Neural crest cell (in vitro differentiated cells): ENCODE data around the gene LTBP4. TPM values are rescaled to one million over a fixed set of nuclear protein-coding genes. Genes with fewer than 3 reads are reported as not detected.

Experiments used
- DNase-seq: peaks from one replicate; pipeline ENCODE4 v3.0.0; 2021; ENCODE audit warnings: low read depth, mixed read lengths, low spot score
- H3K27ac Mint-ChIP-seq: one replicate; pipeline ENCODE4 v1.8.0; 2021; ENCODE audit warnings: mild to moderate bottlenecking, mixed read lengths; ENCODE audit not compliant: unreplicated experiment
- H3K27me3 Mint-ChIP-seq: 2 replicates; pipeline ENCODE4 v1.8.0; 2021; ENCODE audit warnings: low read depth, mild to moderate bottlenecking, mixed read lengths
- H3K36me3 Mint-ChIP-seq: 2 replicates; pipeline ENCODE4 v1.8.0; 2021; ENCODE audit warnings: low read depth, mild to moderate bottlenecking, mixed read lengths
- H3K4me1 Mint-ChIP-seq: 2 replicates; pipeline ENCODE4 v1.8.0; 2021; ENCODE audit warnings: mixed read lengths
- H3K4me3 Mint-ChIP-seq: one replicate; pipeline ENCODE4 v1.8.0; 2021; ENCODE audit warnings: mild to moderate bottlenecking, mixed read lengths
- H3K9me3 Mint-ChIP-seq: 2 replicates; pipeline ENCODE4 v1.8.0; 2021; ENCODE audit warnings: mixed read lengths
- total RNA-seq: library from RNA; stranded (reverse); gene quantifications from 2 replicates; pipeline ENCODE4 v1.2.1, GENCODE V29; 2021
- TF ChIP-seq, protein P1 (sequence below): fragments of 200-600 bp; sonication (generic); conservative IDR thresholded peaks from 2 replicates; pipeline ENCODE4 v1.5.0; 2021; ENCODE audit warnings: antibody characterized with exemption, mild to moderate bottlenecking

LTBP4 gene
- total RNA-seq, 1 donor from 2014 or later: 125 TPM

DNA sequence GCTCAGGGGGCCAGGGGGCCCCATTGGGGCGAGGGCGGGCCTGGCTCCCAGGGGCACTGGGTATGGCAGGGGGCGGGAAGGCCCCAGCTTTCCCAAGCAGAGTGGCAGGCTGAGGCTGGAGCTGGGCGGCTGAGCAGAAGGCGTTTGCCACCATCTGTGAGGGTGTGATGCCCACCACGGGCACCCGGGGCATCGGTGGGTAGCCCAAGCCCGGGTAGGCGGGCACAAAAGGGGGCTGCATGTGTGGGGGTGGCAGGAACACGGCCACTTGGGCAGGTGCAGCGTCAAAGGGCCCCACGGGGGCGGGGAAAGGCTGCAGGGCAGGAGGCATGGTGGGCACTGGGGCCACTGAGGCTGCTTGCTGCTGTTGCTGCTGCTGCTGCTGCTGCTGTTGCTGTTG, 66.4 kb downstream of the LTBP4 start:
- H3K9me3 Mint-ChIP-seq: peaks cover 5% of the 10 kb centered on the region
- peaks cover 22% of the 10 kb centered on the region for H3K36me3 Mint-ChIP-seq
- H3K27me3 Mint-ChIP-seq: peaks cover 3% of the 10 kb centered on the region

DNA sequence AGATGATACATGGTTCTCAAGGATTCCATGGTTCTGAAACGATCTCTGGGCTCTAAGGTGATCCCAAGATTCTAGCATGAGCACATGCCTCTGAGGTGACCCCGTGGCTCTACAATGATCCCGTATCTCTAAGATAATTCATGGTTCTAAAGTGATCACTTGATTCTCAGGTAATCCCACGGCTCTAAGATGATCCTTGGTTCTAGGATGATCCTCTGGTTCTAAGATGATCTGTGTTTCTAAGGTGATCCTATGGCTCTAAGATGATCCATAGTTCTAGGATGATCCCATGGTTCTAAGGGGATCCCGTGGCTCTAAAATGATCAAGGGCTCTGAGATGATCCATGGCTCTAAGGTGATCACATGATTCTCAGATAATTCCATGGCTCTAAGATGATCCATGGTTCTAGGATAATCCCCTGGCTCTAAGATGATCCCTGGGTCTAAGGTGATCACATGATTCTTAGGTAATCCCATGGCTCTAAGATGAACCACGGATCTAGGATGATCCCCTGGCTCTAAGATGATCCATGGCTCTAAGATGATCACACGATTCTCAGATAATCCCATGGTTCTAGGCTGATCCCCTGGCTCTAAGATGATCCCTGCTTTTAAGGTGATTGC, 67.9 kb downstream of the LTBP4 start:
- no peak overlapping the region for H3K27ac Mint-ChIP-seq
- peaks cover 5% of the 10 kb centered on the region for H3K9me3 Mint-ChIP-seq
- H3K27me3 Mint-ChIP-seq: no peaks in the 10 kb centered on the region
- TF ChIP-seq, protein P1, sequence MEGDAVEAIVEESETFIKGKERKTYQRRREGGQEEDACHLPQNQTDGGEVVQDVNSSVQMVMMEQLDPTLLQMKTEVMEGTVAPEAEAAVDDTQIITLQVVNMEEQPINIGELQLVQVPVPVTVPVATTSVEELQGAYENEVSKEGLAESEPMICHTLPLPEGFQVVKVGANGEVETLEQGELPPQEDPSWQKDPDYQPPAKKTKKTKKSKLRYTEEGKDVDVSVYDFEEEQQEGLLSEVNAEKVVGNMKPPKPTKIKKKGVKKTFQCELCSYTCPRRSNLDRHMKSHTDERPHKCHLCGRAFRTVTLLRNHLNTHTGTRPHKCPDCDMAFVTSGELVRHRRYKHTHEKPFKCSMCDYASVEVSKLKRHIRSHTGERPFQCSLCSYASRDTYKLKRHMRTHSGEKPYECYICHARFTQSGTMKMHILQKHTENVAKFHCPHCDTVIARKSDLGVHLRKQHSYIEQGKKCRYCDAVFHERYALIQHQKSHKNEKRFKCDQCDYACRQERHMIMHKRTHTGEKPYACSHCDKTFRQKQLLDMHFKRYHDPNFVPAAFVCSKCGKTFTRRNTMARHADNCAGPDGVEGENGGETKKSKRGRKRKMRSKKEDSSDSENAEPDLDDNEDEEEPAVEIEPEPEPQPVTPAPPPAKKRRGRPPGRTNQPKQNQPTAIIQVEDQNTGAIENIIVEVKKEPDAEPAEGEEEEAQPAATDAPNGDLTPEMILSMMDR: no peak
- no peak overlapping the region for H3K4me3 Mint-ChIP-seq
- H3K36me3 Mint-ChIP-seq: peaks cover 22% of the 10 kb centered on the region
- no peak for DNase-seq
- H3K4me1 Mint-ChIP-seq: no peaks in the 10 kb centered on the region

More for the DNA sequence above, 66.4 kb downstream of the LTBP4 start:
- TF ChIP-seq, protein P1: no peak
- Mint-ChIP-seq H3K27ac (no peak overlapping the region), H3K4me1 (no peaks in the 10 kb centered on the region), H3K4me3 (no peak overlapping the region)
- no peak for DNase-seq

DNA sequence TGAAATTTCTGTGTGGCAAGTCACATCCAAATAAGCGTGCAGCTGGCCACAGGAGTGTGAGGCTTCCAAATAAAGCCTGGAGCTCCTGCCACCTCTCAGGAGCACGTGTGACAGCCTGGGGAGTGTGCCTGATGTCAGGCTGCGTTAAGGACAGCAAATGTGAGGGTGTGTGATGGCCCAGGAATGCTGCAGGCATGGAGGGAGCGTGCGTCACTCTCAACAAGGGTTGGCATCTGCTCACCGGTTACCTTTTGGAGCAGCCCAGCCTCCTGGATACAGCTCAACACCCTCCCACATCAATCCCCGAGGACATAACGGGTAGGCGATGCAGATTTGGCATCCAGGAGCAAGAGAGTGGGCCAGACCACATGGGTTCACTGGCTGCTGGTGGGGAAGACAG, 70.2 kb downstream of the LTBP4 start:
- H3K4me1 Mint-ChIP-seq: no peaks in the 10 kb centered on the region
- no peak overlapping the region for H3K4me3 Mint-ChIP-seq
- TF ChIP-seq, protein P1: no peak

DNA sequence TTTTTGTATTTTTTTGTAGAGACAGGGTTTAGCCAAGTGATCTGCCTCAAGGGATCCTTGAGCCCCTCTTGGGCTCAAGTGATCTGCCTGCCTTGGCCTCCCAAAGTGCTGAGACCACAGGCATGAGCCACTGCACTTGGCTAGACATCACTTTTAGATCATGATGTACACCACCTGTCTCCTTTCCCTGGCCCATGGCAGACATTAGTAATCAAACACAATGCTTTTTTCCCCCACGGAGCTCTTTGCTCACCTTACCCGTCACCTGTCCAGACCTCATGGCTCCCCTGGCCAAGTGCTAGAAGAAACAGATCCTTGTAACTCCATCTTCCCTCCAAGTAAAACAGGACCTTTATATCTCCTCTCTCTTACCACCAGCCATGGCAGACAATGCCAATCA, 70.9 kb downstream of the LTBP4 start:
- no peaks in the 10 kb centered on the region for H3K4me1 Mint-ChIP-seq
- peaks cover 5% of the 10 kb centered on the region for H3K9me3 Mint-ChIP-seq
- no peak overlapping the region for H3K4me3 Mint-ChIP-seq
- peaks cover 22% of the 10 kb centered on the region for H3K36me3 Mint-ChIP-seq
- DNase-seq: no peak
- TF ChIP-seq, protein P1: no peak
- H3K27me3 Mint-ChIP-seq: no peaks in the 10 kb centered on the region
- no peak overlapping the region for H3K27ac Mint-ChIP-seq

More for the DNA sequence above, 70.2 kb downstream of the LTBP4 start:
- Mint-ChIP-seq H3K27me3 (no peaks in the 10 kb centered on the region), H3K9me3 (peaks cover 5% of the 10 kb centered on the region), H3K27ac (no peak overlapping the region), H3K36me3 (peaks cover 22% of the 10 kb centered on the region)
- no peak for DNase-seq

DNA sequence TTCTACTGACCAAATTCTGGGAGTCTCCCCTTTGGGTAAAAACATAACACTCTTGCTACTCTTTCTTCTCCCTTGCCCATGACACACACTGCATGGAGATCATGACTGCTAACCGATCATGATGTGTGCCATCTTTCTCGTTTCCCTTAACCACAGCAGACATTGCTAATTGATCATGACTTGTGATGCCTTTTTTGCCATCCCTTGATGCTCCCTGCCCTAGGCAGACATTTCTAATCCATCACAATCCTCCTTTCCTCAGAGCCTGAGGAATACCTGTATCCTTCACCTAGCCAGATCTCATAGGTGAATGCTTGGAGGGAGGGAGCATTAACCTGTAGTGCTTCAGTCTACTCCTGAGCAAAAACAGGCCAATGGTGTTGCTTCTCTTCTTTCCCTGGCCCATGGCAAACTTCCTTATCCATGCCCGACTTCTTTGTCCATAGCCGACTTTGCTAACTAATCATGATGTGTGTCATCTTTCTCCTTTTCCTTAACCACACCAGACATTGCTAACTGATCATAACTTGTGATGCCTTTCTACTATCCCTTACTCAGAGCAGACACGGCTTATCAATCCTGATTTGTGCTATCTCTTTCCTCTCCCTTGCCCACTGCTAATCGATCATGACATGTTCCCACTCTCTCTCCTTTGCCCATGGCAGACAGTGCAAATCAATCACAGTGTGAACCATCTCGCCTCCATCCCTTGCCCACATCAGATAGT, 71.6 kb downstream of the LTBP4 start:
- H3K27ac Mint-ChIP-seq: no peak overlapping the region
- no peak for DNase-seq
- no peaks in the 10 kb centered on the region for H3K27me3 Mint-ChIP-seq
- TF ChIP-seq, protein P1: no peak
- peaks cover 25% of the 10 kb centered on the region for H3K36me3 Mint-ChIP-seq
- no peak overlapping the region for H3K4me3 Mint-ChIP-seq
- H3K4me1 Mint-ChIP-seq: no peaks in the 10 kb centered on the region
- H3K9me3 Mint-ChIP-seq: peaks cover 5% of the 10 kb centered on the region
